ENCODE data around the gene CLCF1. TPM values are rescaled to one million over a fixed set of nuclear protein-coding genes. Genes with fewer than 3 reads are reported as not detected.

CLCF1 gene
- total and polyA plus RNA-seq, 2 experiments from 2014 or later = 0.16 to 2.4 TPM

DNA sequence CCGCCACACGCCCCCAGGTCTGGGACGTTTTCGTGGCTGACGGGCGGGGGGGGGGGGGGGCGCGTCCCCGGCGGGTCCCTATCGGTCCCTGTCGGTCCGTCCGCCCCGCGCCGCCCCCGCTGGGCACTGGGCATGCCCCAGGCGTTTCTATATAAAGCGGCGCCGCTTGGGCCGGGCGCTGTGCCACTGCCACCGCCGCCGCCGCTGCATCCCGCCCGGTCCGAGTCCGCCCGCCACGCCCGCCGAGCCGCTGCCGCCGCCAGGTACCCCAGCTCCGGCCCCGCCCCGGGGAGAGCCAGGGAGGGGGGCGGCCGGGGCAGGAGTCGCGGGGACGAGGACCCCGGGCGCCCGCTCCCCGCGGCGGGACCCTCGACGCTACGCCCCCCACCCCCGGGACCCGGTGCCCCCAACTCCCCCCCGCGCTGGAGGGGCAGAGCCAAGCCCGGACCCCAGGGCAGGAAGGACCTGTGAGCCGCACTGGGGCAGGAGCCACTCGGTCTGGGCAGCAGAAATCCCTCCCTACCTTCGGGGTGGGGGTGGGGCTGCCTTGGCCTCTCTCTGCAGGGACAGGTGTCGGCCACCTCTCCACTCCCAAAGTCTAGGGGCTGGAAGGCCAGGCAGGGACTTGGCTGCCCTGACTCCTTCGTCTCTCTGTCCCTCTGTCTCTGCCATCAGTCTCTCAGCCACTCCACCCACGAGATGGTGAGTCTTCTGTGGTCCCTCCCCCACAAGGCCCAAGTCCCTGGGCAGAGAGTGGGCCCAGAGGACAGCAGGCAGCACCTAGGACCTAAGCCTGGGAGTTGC is 42.3 kb upstream of the CLCF1 start, which contains the start of gene CARNS1:
Gene CARNS1 (plus strand): TSS at position 178 of the 804 bp plus-strand sequence. CDS start 522 bp downstream, at position 700.
- Histone ChIP-seq H3K9me3 (ENCODE audit: low read depth) (no peaks in the 10 kb centered on the region), H3K4me3 (peak within 1 kb of the TSS; percentile 25), H3K36me3 (no peaks in the 10 kb centered on the region), H3K4me1 (ENCODE audit: low read depth) (peaks cover 7% of the 10 kb centered on the region), H3K27me3 (peaks cover 9% of the 10 kb centered on the region), H3K27ac (no peak within 1 kb of the TSS)
- TF ChIP-seq, protein P1, sequence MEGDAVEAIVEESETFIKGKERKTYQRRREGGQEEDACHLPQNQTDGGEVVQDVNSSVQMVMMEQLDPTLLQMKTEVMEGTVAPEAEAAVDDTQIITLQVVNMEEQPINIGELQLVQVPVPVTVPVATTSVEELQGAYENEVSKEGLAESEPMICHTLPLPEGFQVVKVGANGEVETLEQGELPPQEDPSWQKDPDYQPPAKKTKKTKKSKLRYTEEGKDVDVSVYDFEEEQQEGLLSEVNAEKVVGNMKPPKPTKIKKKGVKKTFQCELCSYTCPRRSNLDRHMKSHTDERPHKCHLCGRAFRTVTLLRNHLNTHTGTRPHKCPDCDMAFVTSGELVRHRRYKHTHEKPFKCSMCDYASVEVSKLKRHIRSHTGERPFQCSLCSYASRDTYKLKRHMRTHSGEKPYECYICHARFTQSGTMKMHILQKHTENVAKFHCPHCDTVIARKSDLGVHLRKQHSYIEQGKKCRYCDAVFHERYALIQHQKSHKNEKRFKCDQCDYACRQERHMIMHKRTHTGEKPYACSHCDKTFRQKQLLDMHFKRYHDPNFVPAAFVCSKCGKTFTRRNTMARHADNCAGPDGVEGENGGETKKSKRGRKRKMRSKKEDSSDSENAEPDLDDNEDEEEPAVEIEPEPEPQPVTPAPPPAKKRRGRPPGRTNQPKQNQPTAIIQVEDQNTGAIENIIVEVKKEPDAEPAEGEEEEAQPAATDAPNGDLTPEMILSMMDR (IDR thresholded peaks at IDR 0.05; ENCODE audit: low read depth, low read length) = no peak
- no peak for DNase-seq (ENCODE audit: low read depth in 1 of 2, low spot score in 1 of 2)

DNA sequence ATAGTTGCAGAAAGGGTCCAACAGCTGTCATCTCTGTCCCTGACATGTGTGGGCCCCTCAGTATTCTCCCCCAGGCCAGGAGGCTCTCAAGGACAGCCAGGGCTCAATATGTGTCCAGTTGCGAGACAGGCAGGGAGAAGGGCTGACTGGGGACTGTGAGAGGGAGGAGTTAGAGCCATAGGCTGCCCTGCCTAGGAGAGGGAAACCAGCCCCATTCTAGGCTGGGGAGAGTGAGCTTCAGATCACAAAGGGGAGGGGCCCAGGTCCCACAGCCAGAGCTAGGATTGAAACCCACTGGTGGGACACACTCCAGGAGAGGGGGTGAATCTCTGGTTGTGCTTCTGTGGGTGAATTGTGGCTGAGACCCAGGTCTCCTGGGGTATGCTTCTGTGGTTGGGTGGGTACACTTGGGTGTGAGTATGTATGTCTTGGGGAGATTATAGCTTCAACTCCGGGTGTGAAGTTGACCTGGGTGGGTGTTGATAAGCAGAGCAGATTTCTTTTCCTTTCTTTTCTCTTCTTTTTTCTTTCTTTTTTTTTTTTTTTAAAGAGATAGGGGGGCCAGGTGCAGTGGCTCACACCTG is 40.0 kb upstream of the CLCF1 start:
- H3K27ac ChIP-seq = no peak overlapping the region
- TF ChIP-seq, protein P1 (IDR thresholded peaks at IDR 0.05; ENCODE audit: low read depth, low read length) = no peak
- no peaks in the 10 kb centered on the region for H3K4me1 ChIP-seq (ENCODE audit: low read depth)
- DNase-seq (ENCODE audit: low read depth in 1 of 2, low spot score in 1 of 2) = no peak
- peaks cover 9% of the 10 kb centered on the region for H3K27me3 ChIP-seq
- no peaks in the 10 kb centered on the region for H3K9me3 ChIP-seq (ENCODE audit: low read depth)
- no peaks in the 10 kb centered on the region for H3K36me3 ChIP-seq
- no peak overlapping the region for H3K4me3 ChIP-seq

DNA sequence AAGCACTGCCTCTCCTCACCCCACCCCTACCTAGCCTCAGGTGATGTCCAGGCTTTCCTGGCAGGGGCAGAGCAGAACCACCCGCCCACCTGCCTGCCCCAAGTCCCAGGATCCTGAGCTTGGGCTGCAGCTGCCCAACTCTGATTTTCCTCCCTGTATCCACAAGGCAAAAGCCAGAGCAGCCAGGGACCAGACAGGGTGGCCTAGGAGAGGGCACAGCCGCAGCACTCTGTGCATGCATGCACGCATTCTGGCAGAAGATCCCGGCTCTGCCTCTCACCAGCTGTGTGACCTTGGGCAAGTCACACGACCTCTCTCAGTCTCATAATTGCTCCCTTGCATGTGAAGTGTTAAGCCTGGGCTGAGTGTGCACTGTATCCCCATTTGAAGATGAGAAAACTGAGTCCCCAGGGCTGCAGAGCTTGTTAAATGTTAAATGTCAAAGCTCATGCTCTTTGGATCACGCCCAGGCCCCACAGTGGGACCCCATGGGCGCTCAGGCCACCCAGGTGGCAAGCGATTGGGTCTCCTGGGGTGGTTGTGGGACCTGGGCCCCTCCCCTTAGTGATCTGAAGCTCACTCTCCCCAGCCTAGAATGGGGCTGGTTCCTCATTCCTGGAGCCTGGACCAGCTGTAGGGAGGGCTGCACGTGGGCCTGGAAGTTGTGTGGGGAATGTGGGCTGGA is 39.2 kb upstream of the CLCF1 start:
- H3K9me3 ChIP-seq (ENCODE audit: low read depth) = no peaks in the 10 kb centered on the region
- no peak for DNase-seq (ENCODE audit: low read depth in 1 of 2, low spot score in 1 of 2)
- no peak overlapping the region for H3K27ac ChIP-seq
- TF ChIP-seq, protein P1 (IDR thresholded peaks at IDR 0.05; ENCODE audit: low read depth, low read length) = no peak
- H3K4me3 ChIP-seq = no peak overlapping the region
- no peaks in the 10 kb centered on the region for H3K4me1 ChIP-seq (ENCODE audit: low read depth)
- peaks cover 9% of the 10 kb centered on the region for H3K27me3 ChIP-seq
- H3K36me3 ChIP-seq = no peaks in the 10 kb centered on the region

DNA sequence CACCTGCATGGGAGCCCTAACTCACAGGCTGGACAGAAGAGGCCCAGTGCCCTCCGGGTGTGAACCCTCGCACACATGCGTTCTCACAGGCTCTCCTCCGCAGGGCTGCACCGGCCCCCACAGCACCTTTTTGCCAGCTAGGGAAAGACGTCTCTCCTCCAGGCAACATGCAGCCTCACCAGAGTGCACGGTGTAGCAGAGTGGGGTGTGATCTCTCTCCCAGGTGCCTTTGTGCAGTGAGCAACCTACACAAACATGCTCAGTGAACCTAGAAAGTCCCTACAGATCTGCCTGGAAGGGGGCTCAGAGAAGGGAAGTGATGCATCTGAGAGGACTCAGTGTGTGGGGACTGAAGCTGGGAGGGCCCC is 38.4 kb upstream of the CLCF1 start:
- Histone ChIP-seq H3K27ac (no peak overlapping the region), H3K36me3 (no peaks in the 10 kb centered on the region), H3K4me3 (no peak overlapping the region), H3K9me3 (ENCODE audit: low read depth) (no peaks in the 10 kb centered on the region), H3K4me1 (ENCODE audit: low read depth) (no peaks in the 10 kb centered on the region), H3K27me3 (peaks cover 9% of the 10 kb centered on the region)
- TF ChIP-seq, protein P1 (IDR thresholded peaks at IDR 0.05; ENCODE audit: low read depth, low read length) = no peak
- no peak for DNase-seq (ENCODE audit: low read depth in 1 of 2, low spot score in 1 of 2)

DNA sequence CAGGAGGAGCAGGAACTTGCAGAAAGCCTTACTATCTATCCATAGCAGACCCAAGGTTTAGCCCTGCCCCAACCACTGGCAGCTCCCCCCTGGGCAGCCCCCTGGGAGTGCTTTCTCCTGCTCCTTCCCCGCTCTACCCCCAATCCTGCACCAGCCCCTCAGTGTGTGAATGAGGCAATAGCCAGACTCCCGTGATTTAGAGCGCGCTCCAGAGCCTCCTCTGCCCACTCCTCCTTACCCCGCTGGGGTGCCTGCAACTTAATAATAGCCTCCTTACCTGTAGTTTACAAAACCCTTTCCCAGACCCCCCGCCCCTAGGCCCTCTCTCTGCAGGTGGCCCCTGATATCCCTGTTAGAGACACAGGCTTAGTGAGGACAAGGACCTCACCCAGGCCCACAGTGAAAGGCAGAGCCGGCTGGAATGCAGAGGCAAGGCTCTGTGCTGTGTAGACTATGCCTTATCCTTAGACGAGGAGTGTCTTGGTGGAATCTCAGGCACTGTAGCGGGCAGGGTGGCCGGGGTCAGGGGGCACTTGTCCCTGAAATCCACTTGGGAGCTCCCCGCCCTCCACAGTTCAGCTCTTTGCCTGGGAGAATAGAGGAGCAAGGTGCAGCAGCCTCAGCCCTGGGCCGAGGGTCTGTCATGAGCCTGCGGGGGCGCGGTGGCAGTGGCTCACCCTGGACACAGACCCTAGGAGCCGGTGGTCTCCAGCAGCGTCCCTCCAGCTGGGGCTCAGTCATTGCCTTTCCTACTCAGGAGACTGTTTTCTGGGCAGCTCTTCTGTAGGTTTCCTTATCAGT is 37.8 kb upstream of the CLCF1 start:
- no peaks in the 10 kb centered on the region for H3K9me3 ChIP-seq (ENCODE audit: low read depth)
- DNase-seq (ENCODE audit: low read depth in 1 of 2, low spot score in 1 of 2) = no peak
- H3K27ac ChIP-seq = no peak overlapping the region
- no peaks in the 10 kb centered on the region for H3K36me3 ChIP-seq
- no peak overlapping the region for H3K4me3 ChIP-seq
- H3K27me3 ChIP-seq = peaks cover 9% of the 10 kb centered on the region
- H3K4me1 ChIP-seq (ENCODE audit: low read depth) = no peaks in the 10 kb centered on the region
- TF ChIP-seq, protein P1 (IDR thresholded peaks at IDR 0.05; ENCODE audit: low read depth, low read length) = no peak

Data from cardiac muscle cell (in vitro differentiated cells and primary cell).